Hematopoietic multipotent progenitor cell treated with erythropoietin and hydrocortisone succinate and interleukin-3 and kit ligand, for 4 days (in vitro differentiated cells): ENCODE data around the gene DNAJC7.
A peak's percentile ranks its signal among the peaks of the same experiment; 100 is the strongest.

Source experiments
- DNase-seq: peaks from one replicate; pipeline ENCODE4 v3.0.0-alpha.2; 2015

The DNAJC7 gene

GRCh38 chr17:42016941-42017865, at the start of gene DNAJC7:
TSS of gene DNAJC7 (minus strand) at chr17:42017439. CDS start at chr17:42017416, 23 bp downstream.
- peak; percentile 98 for DNase-seq

- no peak for DNase-seq
Measured at GRCh38 chr17:42065201-42065600, 48.0 kb upstream of the DNAJC7 start.

DNA sequence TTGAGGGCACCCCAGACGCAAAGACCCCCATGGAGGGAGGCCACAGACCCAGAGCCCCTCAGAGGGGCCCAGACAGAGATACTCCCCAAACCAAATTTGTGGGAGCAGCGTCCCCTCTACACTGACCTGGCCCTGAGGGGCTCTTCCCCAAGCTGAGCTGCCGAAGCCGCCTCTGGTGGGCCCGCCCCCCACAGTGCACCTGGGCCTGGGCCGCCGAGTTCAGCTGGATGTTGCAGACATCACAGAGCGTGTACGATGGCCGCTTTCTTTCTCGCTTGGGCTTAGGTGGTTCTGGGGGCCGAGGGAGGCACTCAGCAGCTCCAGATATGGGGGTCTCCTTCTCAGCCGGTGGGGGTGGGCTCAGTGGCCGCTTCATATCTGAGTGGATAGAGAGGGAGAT, 45.4 kb upstream of the DNAJC7 start:
- no peak for DNase-seq

GRCh38 chr17:42061646-42062487, 44.6 kb upstream of the DNAJC7 start:
- DNase-seq = peak; percentile 81

- DNase-seq = no peak
Measured at GRCh38 chr17:42060231-42060630, 43.0 kb upstream of the DNAJC7 start.

- DNase-seq = no peak
Measured at GRCh38 chr17:42059815-42060214, 42.6 kb upstream of the DNAJC7 start.

DNA sequence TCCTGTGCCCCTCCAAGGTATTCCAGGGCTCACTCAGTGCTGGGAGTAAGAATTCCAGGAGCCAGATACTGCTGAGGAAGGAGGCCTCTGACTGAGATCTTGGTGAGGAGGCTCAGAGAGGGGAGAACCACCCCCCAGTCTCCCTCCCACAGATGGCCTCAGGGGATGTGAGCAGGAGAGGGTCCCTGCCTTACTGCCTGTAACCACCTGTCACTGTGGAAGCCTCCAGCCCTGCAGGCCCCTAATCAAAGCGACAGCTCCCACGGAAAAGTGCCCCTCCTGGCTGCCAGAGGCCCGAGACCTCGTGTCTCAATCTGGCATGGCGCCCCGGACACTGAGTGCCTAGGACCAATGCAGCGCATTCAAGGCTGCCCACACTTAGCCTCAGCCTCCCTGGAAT, 40.8 kb upstream of the DNAJC7 start:
- no peak for DNase-seq

DNA sequence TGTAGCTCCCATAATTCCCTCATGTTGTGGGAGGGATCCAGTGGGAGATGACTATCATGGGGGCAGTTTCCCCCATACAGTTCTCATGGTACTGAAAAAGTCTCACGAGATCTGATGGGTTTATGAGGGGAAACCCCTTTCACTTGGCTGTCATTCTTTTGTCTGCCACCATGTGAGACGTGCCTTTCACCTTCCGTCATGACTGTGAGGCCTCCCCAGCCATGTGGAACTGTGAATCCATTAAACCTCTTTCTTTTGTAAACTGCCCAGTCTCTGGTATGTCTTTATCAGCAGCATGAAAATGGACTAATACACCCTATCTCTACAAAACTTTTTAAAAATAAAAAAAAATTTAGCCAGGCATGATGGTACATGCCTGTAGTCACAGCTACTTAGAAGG, 39.4 kb upstream of the DNAJC7 start:
- no peak for DNase-seq

- DNase-seq = no peak
Measured at GRCh38 chr17:42055496-42055895, 38.3 kb upstream of the DNAJC7 start.

- DNase-seq = no peak
Measured at GRCh38 chr17:42055027-42055426, 37.8 kb upstream of the DNAJC7 start.

DNA sequence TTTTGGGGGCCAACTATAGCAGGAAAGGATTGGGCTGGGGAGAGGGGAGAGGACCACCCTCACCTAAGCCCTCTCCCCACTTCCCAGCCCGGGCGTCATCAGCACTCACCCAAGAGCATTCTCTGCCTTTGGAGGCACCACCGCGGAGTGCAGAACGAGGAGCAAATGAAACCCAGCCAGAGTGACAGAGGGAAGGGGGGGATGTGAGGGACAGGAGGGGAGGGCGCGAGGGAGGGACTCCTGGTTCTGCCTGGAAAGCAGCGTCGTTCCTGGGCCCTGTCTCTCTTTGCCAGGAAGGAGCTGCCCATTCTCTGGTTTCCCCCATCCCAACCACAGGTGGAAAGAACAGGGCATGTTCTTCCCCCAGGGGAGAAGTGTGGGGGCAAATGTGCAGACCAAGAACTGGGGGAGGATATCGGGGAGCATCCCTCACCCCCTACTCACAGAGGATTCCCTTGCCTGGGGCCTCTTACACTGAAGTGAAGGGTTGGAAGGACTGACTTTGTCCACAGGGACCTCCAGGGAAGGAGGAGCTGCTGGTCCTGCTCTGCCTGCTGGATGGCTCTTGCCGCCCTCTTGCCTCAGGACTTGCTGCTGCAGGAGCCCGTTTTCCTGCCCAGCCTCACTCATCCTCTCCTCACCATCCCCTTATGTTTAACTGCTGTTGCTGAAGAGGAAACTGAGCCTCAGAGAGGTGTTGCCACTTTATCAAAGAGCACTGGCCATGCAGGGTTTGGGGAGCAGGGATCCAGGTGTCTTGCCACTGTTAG, 36.7 kb upstream of the DNAJC7 start:
- DNase-seq = no peak

- no peak for DNase-seq
Measured at GRCh38 chr17:42052346-42052877, 35.2 kb upstream of the DNAJC7 start.

GRCh38 chr17:42051645-42052044, 34.4 kb upstream of the DNAJC7 start:
- no peak for DNase-seq

GRCh38 chr17:42051013-42051400, 33.8 kb upstream of the DNAJC7 start:
- no peak for DNase-seq

GRCh38 chr17:42050393-42051012, 33.3 kb upstream of the DNAJC7 start, which contains the start of gene C17orf113:
TSS of gene C17orf113 (minus strand) at chr17:42050601. CDS start at chr17:42043376, 7,225 bp downstream.
- DNase-seq = peak; percentile 81

DNA sequence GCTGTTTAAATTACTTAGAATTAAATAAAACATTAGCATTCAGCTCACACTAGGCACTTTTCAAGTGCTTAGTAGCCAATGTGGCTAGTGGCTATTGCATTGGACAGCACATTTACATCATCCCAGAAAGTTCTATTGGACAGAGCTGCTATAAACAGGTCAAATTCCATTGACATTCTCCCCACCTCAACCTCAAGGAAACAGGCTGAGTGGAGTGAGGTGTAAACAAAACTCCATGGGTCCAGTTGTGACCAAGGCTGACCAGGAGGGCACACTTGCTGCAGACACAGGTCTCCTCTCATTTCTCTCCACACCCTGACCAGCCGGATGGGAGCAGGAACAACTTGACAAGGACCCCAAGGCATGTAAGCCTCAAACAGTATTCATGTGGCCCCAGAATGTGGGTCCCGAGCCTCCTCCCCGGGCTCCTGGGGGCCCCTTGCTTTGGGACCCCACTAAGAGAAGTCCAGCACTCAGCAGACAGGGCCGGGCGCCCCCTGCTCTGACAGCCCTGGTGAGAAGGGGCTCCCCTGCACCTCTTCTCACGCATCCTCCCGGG, 32.7 kb upstream of the DNAJC7 start:
- no peak for DNase-seq

DNA sequence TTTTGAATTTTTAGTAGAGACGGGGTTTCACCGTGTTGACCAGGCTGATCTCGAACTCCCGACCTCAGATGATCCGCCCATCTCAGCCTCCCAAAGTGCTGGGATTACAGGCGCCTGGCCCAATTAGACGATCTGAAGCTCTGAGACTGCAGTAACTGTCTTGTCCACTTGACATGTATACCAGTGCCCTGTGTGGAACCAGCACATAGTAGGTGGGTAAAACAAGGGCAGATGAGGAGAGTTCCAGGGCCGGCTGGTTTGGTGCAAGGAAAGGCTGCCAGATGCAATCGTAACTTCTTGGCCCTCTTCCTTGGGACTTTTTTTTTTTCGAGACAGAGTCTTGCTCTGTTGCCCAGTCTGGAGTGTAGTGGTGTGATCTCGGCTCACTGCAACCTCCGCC, 30.1 kb upstream of the DNAJC7 start:
- DNase-seq = no peak

- DNase-seq = no peak
Measured at GRCh38 chr17:42045719-42046118, 28.5 kb upstream of the DNAJC7 start.

DNA sequence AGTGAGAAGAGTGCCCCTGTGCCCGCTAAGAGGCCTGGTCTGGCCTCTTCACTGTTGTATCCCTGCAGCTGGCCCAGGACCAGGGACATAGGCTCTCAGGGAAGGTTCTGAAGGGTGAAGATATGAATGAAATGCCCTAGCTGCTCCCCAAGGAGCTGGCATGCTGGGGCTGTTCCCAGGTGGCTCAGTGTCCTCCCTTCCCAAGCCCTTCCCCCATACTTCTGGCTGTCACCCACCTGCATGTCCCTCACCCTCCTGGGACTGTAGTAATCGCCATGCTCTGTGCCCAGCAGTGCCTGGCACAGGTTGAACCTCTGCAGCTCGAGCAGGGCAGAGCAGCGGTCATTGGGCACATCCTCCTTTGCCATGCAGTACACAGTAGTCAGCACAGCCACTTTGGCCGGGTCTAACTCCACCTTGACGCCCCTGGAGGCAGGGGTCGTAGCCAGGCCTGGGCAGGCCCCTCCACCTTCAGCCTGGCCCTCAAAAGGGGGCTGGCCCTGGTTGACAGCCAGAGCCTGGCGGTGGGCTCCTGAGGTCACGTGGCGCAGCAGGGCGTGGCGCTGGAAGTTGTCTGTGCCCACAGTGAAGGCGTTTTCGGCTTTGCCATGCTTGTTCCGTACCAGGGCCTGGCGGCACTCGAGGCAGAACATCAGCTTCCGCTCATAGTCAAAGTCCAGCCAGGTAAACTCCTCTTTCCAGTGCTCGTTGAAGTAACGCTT, 25.5 kb upstream of the DNAJC7 start:
- no peak for DNase-seq

DNA sequence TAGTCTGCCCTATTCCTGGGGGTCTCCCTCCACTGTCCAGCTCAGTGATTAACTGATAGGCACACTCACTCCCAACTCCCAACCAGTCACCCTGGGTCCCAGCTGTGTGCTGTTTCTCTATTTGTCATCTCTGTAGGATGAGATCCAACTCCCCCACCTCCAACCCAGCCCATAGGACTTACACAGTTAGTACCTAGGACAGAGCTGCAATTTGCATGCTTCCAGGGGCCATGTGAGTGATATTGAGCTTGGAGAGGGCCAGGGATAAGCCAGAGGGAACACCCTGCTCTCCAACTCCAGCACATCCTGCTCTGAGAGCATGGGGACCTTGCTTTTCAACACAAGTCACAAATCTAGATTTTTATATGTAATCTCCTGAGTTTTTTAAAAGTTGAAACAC, 24.4 kb upstream of the DNAJC7 start:
- DNase-seq = no peak

DNA sequence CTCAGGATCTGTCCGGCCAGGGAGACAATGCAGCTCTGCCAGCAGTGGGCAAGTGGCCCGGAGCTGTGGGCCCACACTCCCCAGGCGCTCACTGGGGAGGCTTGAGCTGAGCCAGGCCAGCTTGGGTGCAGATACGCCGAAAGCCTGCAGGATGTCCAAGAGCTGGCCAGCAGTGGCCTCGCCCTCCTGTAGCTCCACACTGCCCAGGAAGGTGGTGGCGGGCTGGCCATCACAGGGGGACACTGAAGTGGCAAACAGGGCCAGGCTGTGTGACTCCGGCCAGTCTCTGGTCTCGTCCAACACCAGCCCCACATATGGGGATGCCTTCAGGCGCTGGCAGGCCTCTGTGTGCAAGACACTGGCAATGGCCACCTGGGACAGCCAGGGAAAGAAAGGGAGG, 23.6 kb upstream of the DNAJC7 start:
- DNase-seq = no peak
